ENCODE measurements around the gene MCCD1.

MCCD1 gene

DNA sequence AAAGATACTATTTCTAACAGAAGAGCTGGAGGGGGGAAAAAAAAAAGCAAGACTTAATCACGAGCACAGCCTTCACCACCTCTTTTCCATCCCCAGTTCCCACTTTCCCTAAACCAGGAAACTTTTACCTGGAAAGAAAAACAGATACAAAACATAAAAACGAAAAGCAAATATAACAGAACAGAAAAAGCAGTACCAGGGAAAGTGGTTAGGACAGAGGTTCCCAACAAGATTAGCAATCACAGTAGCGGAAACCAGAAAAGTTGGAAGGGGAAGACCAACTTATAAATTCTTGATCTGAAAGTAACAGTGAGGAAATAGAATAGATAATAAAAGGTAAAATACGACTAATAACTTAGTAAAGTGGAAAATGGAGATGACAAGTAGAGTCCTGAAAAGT, 11.9 kb downstream of the MCCD1 start:
- TF ChIP-seq, protein P1, sequence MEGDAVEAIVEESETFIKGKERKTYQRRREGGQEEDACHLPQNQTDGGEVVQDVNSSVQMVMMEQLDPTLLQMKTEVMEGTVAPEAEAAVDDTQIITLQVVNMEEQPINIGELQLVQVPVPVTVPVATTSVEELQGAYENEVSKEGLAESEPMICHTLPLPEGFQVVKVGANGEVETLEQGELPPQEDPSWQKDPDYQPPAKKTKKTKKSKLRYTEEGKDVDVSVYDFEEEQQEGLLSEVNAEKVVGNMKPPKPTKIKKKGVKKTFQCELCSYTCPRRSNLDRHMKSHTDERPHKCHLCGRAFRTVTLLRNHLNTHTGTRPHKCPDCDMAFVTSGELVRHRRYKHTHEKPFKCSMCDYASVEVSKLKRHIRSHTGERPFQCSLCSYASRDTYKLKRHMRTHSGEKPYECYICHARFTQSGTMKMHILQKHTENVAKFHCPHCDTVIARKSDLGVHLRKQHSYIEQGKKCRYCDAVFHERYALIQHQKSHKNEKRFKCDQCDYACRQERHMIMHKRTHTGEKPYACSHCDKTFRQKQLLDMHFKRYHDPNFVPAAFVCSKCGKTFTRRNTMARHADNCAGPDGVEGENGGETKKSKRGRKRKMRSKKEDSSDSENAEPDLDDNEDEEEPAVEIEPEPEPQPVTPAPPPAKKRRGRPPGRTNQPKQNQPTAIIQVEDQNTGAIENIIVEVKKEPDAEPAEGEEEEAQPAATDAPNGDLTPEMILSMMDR (IDR thresholded peaks at IDR 0.05): no peak
- H3K9ac ChIP-seq: peak overlapping the region; percentile 90
- no peak overlapping the region for H2AFZ ChIP-seq
- H3K9me3 ChIP-seq (ENCODE audit: control insufficient read depth, low read length): no peaks in the 10 kb centered on the region
- H3K79me2 ChIP-seq: peaks cover 36% of the 10 kb centered on the region
- peak overlapping the region; percentile 99 for H3K4me3 ChIP-seq (ENCODE audit: low read depth, low read length)
- peak overlapping the region; percentile 59 for H3K4me2 ChIP-seq (ENCODE audit: low read length)
- H3K27me3 ChIP-seq (ENCODE audit: control insufficient read depth, insufficient read depth, low read length): no peaks in the 10 kb centered on the region
- peaks cover 20% of the 10 kb centered on the region for H3K4me1 ChIP-seq
- H3K27ac ChIP-seq: peak overlapping the region; percentile 92
- H3K36me3 ChIP-seq (ENCODE audit: control insufficient read depth, insufficient read depth, low read length): no peaks in the 10 kb centered on the region

DNA sequence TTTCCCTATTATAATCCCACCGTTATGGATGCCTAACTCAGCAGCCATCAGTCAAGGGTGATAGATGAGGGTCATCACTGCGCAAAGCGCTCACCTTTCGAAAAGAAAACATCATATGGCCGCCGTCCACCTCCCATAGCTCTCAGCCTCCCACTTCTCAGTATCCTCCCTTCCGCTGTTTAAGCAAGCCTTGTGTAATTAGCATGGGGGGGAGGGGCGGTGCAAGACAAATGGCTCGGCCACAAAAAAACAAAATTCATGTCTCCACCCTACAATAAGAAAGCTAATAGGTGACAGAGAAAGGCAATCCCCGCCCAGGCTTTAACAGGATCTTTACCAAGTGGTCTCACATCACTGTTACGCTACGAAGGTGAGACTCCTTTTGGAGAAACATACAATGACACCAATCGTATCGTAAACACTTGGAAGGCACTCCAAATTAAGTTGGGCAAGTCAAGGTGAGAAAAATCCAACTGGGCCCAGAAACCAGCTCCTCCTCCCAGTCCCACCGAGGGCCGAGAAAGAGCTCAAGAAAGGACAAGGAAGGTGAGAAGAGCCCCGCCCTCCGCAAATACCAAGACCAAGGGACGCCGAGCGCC, 12.4 kb downstream of the MCCD1 start:
- Histone ChIP-seq H3K9me3 (ENCODE audit: control insufficient read depth, low read length) (no peaks in the 10 kb centered on the region), H2AFZ (peak overlapping the region; percentile 82), H3K27me3 (ENCODE audit: control insufficient read depth, insufficient read depth, low read length) (no peaks in the 10 kb centered on the region), H3K4me1 (peaks cover 20% of the 10 kb centered on the region), H3K9ac (peak overlapping the region; percentile 90), H3K36me3 (ENCODE audit: control insufficient read depth, insufficient read depth, low read length) (no peaks in the 10 kb centered on the region), H3K4me3 (ENCODE audit: low read depth, low read length) (peak overlapping the region; percentile 99), H3K79me2 (peaks cover 40% of the 10 kb centered on the region), H3K27ac (peak overlapping the region; percentile 92), H3K4me2 (ENCODE audit: low read length) (peak overlapping the region; percentile 59)
- TF ChIP-seq, protein P1 (IDR thresholded peaks at IDR 0.05): no peak

GRCh38 chr6:31541658-31542521, 13.1 kb downstream of the MCCD1 start, which contains the start of gene DDX39B:
TSS of gene DDX39B (minus strand) at chr6:31542003. CDS start at chr6:31540532, 1,471 bp downstream.
- H3K4me1 ChIP-seq: peaks cover 20% of the 10 kb centered on the region
- peak within 1 kb of the TSS; percentile 59 for H3K4me2 ChIP-seq (ENCODE audit: low read length)
- peak within 1 kb of the TSS; percentile 82 for H2AFZ ChIP-seq
- peaks cover 40% of the 10 kb centered on the region for H3K79me2 ChIP-seq
- H3K27me3 ChIP-seq (ENCODE audit: control insufficient read depth, insufficient read depth, low read length): no peaks in the 10 kb centered on the region
- TF ChIP-seq, protein P1 (IDR thresholded peaks at IDR 0.05): no peak
- peak within 1 kb of the TSS; percentile 90 for H3K9ac ChIP-seq
- no peaks in the 10 kb centered on the region for H3K9me3 ChIP-seq (ENCODE audit: control insufficient read depth, low read length)
- peak within 1 kb of the TSS; percentile 92 for H3K27ac ChIP-seq
- peak within 1 kb of the TSS; percentile 99 for H3K4me3 ChIP-seq (ENCODE audit: low read depth, low read length)
- no peaks in the 10 kb centered on the region for H3K36me3 ChIP-seq (ENCODE audit: control insufficient read depth, insufficient read depth, low read length)

GRCh38 chr6:31543639-31544038, 14.9 kb downstream of the MCCD1 start:
- Histone ChIP-seq H3K9me3 (ENCODE audit: control insufficient read depth, low read length) (no peaks in the 10 kb centered on the region), H3K4me2 (ENCODE audit: low read length) (no peak overlapping the region), H3K4me1 (peaks cover 22% of the 10 kb centered on the region), H3K79me2 (peaks cover 47% of the 10 kb centered on the region), H3K27ac (peak overlapping the region; percentile 92), H2AFZ (no peak overlapping the region), H3K36me3 (ENCODE audit: control insufficient read depth, insufficient read depth, low read length) (no peaks in the 10 kb centered on the region), H3K4me3 (ENCODE audit: low read depth, low read length) (no peak overlapping the region), H3K9ac (no peak overlapping the region), H3K27me3 (ENCODE audit: control insufficient read depth, insufficient read depth, low read length) (no peaks in the 10 kb centered on the region)
- TF ChIP-seq, protein P1 (IDR thresholded peaks at IDR 0.05): no peak

Measured in parathyroid adenoma (tissue), 2 donors.